NT2/D1 (cell line): ENCODE results near the gene IL21.

Source experiments
- SUZ12 ChIP-seq: IDR thresholded peaks from 2 replicates; pipeline ENCODE4 v1.6.1; 2011; ENCODE audit not compliant: insufficient read length, insufficient read depth; ENCODE audit errors: extremely low read depth
- YY1 ChIP-seq: IDR thresholded peaks from 2 replicates; pipeline ENCODE4 v1.6.1; 2011; ENCODE audit not compliant: insufficient read length, insufficient read depth
- ZNF274 ChIP-seq: IDR thresholded peaks from 2 replicates; pipeline ENCODE4 v1.6.1; 2011; ENCODE audit warnings: mild to moderate bottlenecking, low read depth, low read length

DNA sequence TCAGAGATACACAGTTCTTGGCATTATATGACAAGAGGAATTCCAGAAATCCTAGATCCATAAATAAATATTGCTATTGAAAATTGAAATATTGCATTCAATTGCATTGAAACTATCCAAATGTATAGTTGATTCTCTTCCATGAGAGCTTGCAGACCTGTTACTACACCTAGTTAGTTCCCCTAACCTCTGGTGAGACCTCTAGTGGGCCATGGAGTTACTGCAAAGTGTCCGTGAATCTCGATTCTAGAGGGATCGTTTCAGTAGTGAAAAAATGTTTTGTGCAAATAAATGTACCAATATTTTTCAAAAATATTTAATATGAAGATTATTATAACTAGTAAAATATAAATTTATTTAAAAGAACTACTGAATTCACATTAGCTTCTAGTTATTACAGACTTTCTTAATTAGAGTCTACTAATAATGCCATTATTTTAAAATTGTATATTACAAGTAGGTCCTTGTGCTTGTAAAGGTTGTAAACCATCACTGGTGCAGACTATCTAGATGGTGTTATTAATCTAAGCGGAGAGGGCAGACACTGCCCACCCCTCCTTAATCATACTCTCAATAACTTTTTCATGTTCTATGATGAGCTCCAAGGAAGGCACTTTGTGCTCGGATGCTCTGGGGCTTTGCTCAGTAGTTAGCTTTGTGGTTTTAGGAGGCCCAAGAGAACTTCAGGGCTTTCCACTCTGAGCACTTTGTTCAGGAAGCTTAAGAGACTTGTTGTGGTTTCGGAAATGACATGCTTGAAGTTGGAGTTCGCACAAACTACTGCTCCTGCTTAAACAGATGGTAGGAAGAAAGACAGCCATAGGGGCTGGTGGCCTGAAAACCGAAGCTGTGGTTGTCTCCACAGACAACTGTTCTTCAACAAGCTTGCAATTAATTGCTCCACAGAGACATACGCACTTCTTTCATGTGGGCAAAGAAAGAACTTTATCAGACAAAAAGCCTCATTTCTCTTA is 42.8 kb downstream of the IL21 start:
- TF ChIP-seq ZNF274 (no peak), YY1 (no peak), SUZ12 (no peak)
